ENCODE data around the gene KRTAP10-8. TPM values are rescaled to one million over a fixed set of nuclear protein-coding genes. Genes with fewer than 3 reads are reported as not detected.
"Not testable (repeated sequence)": the region's sequence is repeated elsewhere in the genome, so short reads cannot be mapped to it uniquely, and the experiment has no call there.

KRTAP10-8 gene
- total and polyA plus RNA-seq, 8 donors, result not detected

- Histone ChIP-seq H3K4me3 (no peak overlapping the region), H3K36me3 (no peaks in the 10 kb centered on the region), H3K4me1 (peaks cover 0 to 9% (median 7%) of the 10 kb centered on the region in 4 donors), H3K27me3 (peaks cover 0 to 44% (median 0%) of the 10 kb centered on the region in 3 donors), H3K27ac (no peak overlapping the region), H3K9me3 (peaks cover 0 to 46% (median 34%) of the 10 kb centered on the region in 4 donors)
- DNase-seq, result no peak
- 70 to 78% (median 74%) methylated on average over 4 to 22 of the region's 22 CpGs for WGBS, 5 donors
- intact Hi-C loops (cut with DNase I; ENCODE audit: low total_unique reads), result no loop called here
- TF ChIP-seq EP300 (IDR thresholded peaks at IDR 0.05), result no peak
- TF ChIP-seq POLR2A (IDR thresholded peaks at IDR 0.05), result no peak
- TF ChIP-seq CTCF (IDR thresholded peaks at IDR 0.05), result no peak
- TF ChIP-seq POLR2AphosphoS5 (IDR thresholded peaks at IDR 0.05), result no peak
These were observed 32.6 kb upstream of the KRTAP10-8 start for GRCh38 chr21:44579056-44579832.

- WGBS, 5 donors, result 65 to 81% (median 67%) methylated on average over 7 of the region's 7 CpGs
- peaks cover 0 to 46% (median 34%) of the 10 kb centered on the region in 4 donors for H3K9me3 ChIP-seq
- peaks cover 0 to 44% (median 0%) of the 10 kb centered on the region in 3 donors for H3K27me3 ChIP-seq
- TF ChIP-seq POLR2A (IDR thresholded peaks at IDR 0.05) (no peak), POLR2AphosphoS5 (IDR thresholded peaks at IDR 0.05) (no peak), CTCF (IDR thresholded peaks at IDR 0.05) (no peak), EP300 (IDR thresholded peaks at IDR 0.05) (no peak)
- no peaks in the 10 kb centered on the region for H3K36me3 ChIP-seq
- no peak for DNase-seq
- no peak overlapping the region for H3K27ac ChIP-seq
- peaks cover 0 to 4% (median 2%) of the 10 kb centered on the region in 4 donors for H3K4me1 ChIP-seq
- no peak overlapping the region for H3K4me3 ChIP-seq
- intact Hi-C loops (cut with DNase I; ENCODE audit: low total_unique reads), result no loop called here
These were observed 32.1 kb upstream of the KRTAP10-8 start for GRCh38 chr21:44579833-44580144.

- H3K27ac ChIP-seq; H3K4me3 ChIP-seq; H3K4me1 ChIP-seq; H3K36me3 ChIP-seq; DNase-seq; intact Hi-C loops (cut with DNase I; ENCODE audit: low total_unique reads): not testable (repeated sequence)
- H3K9me3 ChIP-seq, result peaks cover 0 to 46% (median 34%) of the 10 kb centered on the region in 4 donors
- H3K27me3 ChIP-seq, result peaks cover 0 to 42% (median 0%) of the 10 kb centered on the region in 3 donors
- WGBS, 5 donors, result 32 to 45% (median 37%) methylated on average over 12 to 19 of the region's 19 CpGs
These were observed 31.6 kb upstream of the KRTAP10-8 start, which contains the start of gene KRTAP10-5 for GRCh38 chr21:44580231-44580821. TSS of gene KRTAP10-5 (minus strand) at chr21:44580604. CDS start at chr21:44580578, 26 bp downstream.

- no peaks in the 10 kb centered on the region for H3K36me3 ChIP-seq
- no peak overlapping the region for H3K27ac ChIP-seq
- peaks cover 0 to 48% (median 4%) of the 10 kb centered on the region in 3 donors for H3K27me3 ChIP-seq
- H3K9me3 ChIP-seq, result peaks cover 0 to 45% (median 32%) of the 10 kb centered on the region in 4 donors
- intact Hi-C loops (cut with DNase I; ENCODE audit: low total_unique reads), result no loop called here
- WGBS, 5 donors, result 81 to 90% (median 84%) methylated on average over 3 of the region's 3 CpGs
- no peak overlapping the region for H3K4me3 ChIP-seq
- DNase-seq, result no peak
- H3K4me1 ChIP-seq, result no peaks in the 10 kb centered on the region
- TF ChIP-seq POLR2A (IDR thresholded peaks at IDR 0.05), result no peak
- TF ChIP-seq EP300 (IDR thresholded peaks at IDR 0.05), result no peak
- TF ChIP-seq POLR2AphosphoS5 (IDR thresholded peaks at IDR 0.05), result no peak
- no peak for TF ChIP-seq CTCF (IDR thresholded peaks at IDR 0.05)
These were observed 30.7 kb upstream of the KRTAP10-8 start for GRCh38 chr21:44581158-44581557.
